Keratinocyte (primary cell): ENCODE data around the gene RRP9. TPM values are rescaled to one million over a fixed set of nuclear protein-coding genes. Genes with fewer than 3 reads are reported as not detected.

Experiments used
- DNase-seq: peaks from one replicate; pipeline ENCODE4 v3.0.0-alpha.2; 2011; ENCODE audit warnings: low read depth, missing footprints, low spot score
- FAIRE-seq: peaks from 2 replicates; lab custom pipeline; 2011; peaks lifted over from hg19 to GRCh38; lab: Jason Lieb, UNC
- H2AFZ ChIP-seq: 2 replicates; pipeline ENCODE4 v1.6.0; 2012; ENCODE audit warnings: low read length, control low read depth, inconsistent platforms; ENCODE audit not compliant: control insufficient read depth
- H3K27ac ChIP-seq: 2 replicates; pipeline ENCODE4 v1.5.1; 2011; ENCODE audit warnings: low read length; ENCODE audit not compliant: control insufficient read depth, insufficient read depth
- H3K27me3 ChIP-seq: 3 replicates; pipeline ENCODE4 v1.6.0; 2011; ENCODE audit warnings: low read length; ENCODE audit not compliant: control insufficient read depth, insufficient read depth; ENCODE audit errors: extremely low read depth
- H3K36me3 ChIP-seq, 2 experiments: 2 replicates in 1 of 2; 3 replicates in 1 of 2; pipeline ENCODE4 v1.5.1; 2011; ENCODE audit warnings: low read length in 2 of 2, mild to moderate bottlenecking in 1 of 2; ENCODE audit not compliant: control insufficient read depth in 2 of 2, insufficient read depth in 2 of 2; ENCODE audit errors: extremely low read depth in 1 of 2
- H3K4me1 ChIP-seq: 3 replicates; pipeline ENCODE4 v1.5.1; 2011; ENCODE audit warnings: low read length; ENCODE audit not compliant: control insufficient read depth, insufficient read depth; ENCODE audit errors: extremely low read depth
- H3K4me2 ChIP-seq: 3 replicates; pipeline ENCODE4 v1.6.0; 2011; ENCODE audit warnings: low read depth, low read length; ENCODE audit not compliant: control insufficient read depth, insufficient read depth; ENCODE audit errors: extremely low read depth
- H3K4me3 ChIP-seq, 3 experiments: fragments of 200-600 bp in 1 of 3; sonication (generic) in 1 of 3; 2 replicates in 2 of 3; 3 replicates in 1 of 3; pipeline ENCODE4 v1.5.1; 2011 to 2016; ENCODE audit warnings: low read length in 3 of 3, mild to moderate bottlenecking in 3 of 3, control low read depth in 2 of 3, inconsistent platforms in 1 of 3, low read depth in 1 of 3, mixed read lengths in 1 of 3, mixed run types in 1 of 3, moderate library complexity in 1 of 3; ENCODE audit not compliant: control insufficient read depth in 2 of 3, insufficient read depth in 2 of 3; ENCODE audit errors: extremely low read depth in 1 of 3
- H3K79me2 ChIP-seq: 2 replicates; pipeline ENCODE4 v1.6.0; 2012; ENCODE audit warnings: low read length; ENCODE audit not compliant: control insufficient read depth, insufficient read depth
- H3K9ac ChIP-seq: 3 replicates; pipeline ENCODE4 v1.6.0; 2011; ENCODE audit warnings: low read length; ENCODE audit not compliant: control insufficient read depth, insufficient read depth; ENCODE audit errors: extremely low read depth
- H3K9me1 ChIP-seq: 3 replicates; pipeline ENCODE4 v1.6.0; 2011; ENCODE audit warnings: low read length; ENCODE audit not compliant: control insufficient read depth, insufficient read depth; ENCODE audit errors: extremely low read depth
- H3K9me3 ChIP-seq: 2 replicates; pipeline ENCODE4 v1.5.1; 2012; ENCODE audit warnings: low read depth, low read length; ENCODE audit not compliant: control insufficient read depth
- H4K20me1 ChIP-seq: 3 replicates; pipeline ENCODE4 v1.6.0; 2011; ENCODE audit warnings: low read length; ENCODE audit not compliant: control insufficient read depth, insufficient read depth; ENCODE audit errors: extremely low read depth
- CTCF ChIP-seq, 3 experiments: IDR thresholded peaks in 1 of 3; conservative IDR thresholded peaks in 1 of 3; optimal IDR thresholded peaks in 1 of 3; 2 replicates in 2 of 3; 3 replicates in 1 of 3; pipeline versions ENCODE3 to v1.5.1; 2011; ENCODE audit warnings: low read length in 3 of 3, mild to moderate bottlenecking in 3 of 3, moderate library complexity in 2 of 3, control low read depth in 1 of 3, inconsistent platforms in 1 of 3; ENCODE audit not compliant: insufficient read depth in 2 of 3; ENCODE audit errors: extremely low read depth in 1 of 3
- EZH2 ChIP-seq: IDR thresholded peaks from one replicate; pipeline ENCODE4 v1.6.1; 2012; ENCODE audit warnings: inconsistent platforms, mild to moderate bottlenecking, low read length, moderate library complexity
- dilution Hi-C: fragments of 300-500 bp; cut with MboI; formaldehyde crosslinking; loops from one replicate; pipeline ENCODE4 v1.7.0; 2020; ENCODE audit warnings: low sequenced_read_pairs; ENCODE audit not compliant: extremely low pct_ligation_motif_present
- polyA plus RNA-seq, 5 experiments: library from polyadenylated mRNA; depleted of rRNA in 3 of 5; stranded (reverse) in 3 of 5; stranded (forward) in 1 of 5; unstranded in 1 of 5; fragments of >200 nt; gene quantifications; 1 replicate in 1 of 5; 2 replicates in 3 of 5; 3 replicates in 1 of 5; pipeline versions ENCODE4 v1.2.1 to v1.2.3, GENCODE V29; 2011 to 2012; ENCODE audit warnings: missing spikeins in 2 of 5, low read depth in 1 of 5, low replicate concordance in 1 of 5

RRP9 gene
- polyA plus RNA-seq, 1 donor (not counting 4 experiments of a cell fraction or from before 2014, with no cell fraction given): 21.8 TPM

GRCh38 chr3:51963951-51964451, 22.3 kb upstream of the RRP9 start:
- no peak for FAIRE-seq
- H3K27ac ChIP-seq: no peak overlapping the region
- no peaks in the 10 kb centered on the region for H3K79me2 ChIP-seq
- dilution Hi-C loops: no loop called here
- peaks cover 0 to 19% of the 10 kb centered on the region in 2 experiments for H3K36me3 ChIP-seq
- no peaks in the 10 kb centered on the region for H3K9me1 ChIP-seq
- H3K4me3 ChIP-seq: no peak overlapping the region
- no peak for DNase-seq
- H3K4me2 ChIP-seq: no peak overlapping the region
- TF ChIP-seq CTCF (optimal IDR thresholded peaks at IDR 0.05 in 1 of 3, IDR thresholded peaks at IDR 0.05 in 1 of 3, conservative IDR thresholded peaks at IDR 0.05 in 1 of 3; ENCODE audit: extremely low read depth in 1 of 3, insufficient read depth in 2 of 3, low read length in 3 of 3) (no peak), EZH2 (no peak)
- H3K4me1 ChIP-seq: peaks cover 4% of the 10 kb centered on the region
- no peaks in the 10 kb centered on the region for H4K20me1 ChIP-seq
- no peaks in the 10 kb centered on the region for H3K9me3 ChIP-seq
- H2AFZ ChIP-seq: no peak overlapping the region
- no peaks in the 10 kb centered on the region for H3K27me3 ChIP-seq
- H3K9ac ChIP-seq: no peak overlapping the region

GRCh38 chr3:51962854-51963530, 21.3 kb upstream of the RRP9 start:
- no peaks in the 10 kb centered on the region for H3K27me3 ChIP-seq
- FAIRE-seq: no peak
- dilution Hi-C loops: no loop called here
- H4K20me1 ChIP-seq: no peaks in the 10 kb centered on the region
- no peak overlapping the region for H3K4me2 ChIP-seq
- H3K27ac ChIP-seq: no peak overlapping the region
- H3K9ac ChIP-seq: no peak overlapping the region
- peaks cover 0 to 25% of the 10 kb centered on the region in 2 experiments for H3K36me3 ChIP-seq
- H3K4me3 ChIP-seq: no peak overlapping the region
- no peak overlapping the region for H2AFZ ChIP-seq
- no peaks in the 10 kb centered on the region for H3K9me1 ChIP-seq
- TF ChIP-seq CTCF (optimal IDR thresholded peaks at IDR 0.05 in 1 of 3, IDR thresholded peaks at IDR 0.05 in 1 of 3, conservative IDR thresholded peaks at IDR 0.05 in 1 of 3; ENCODE audit: extremely low read depth in 1 of 3, insufficient read depth in 2 of 3, low read length in 3 of 3) (no peak), EZH2 (no peak)
- H3K9me3 ChIP-seq: no peaks in the 10 kb centered on the region
- DNase-seq: no peak
- H3K79me2 ChIP-seq: no peaks in the 10 kb centered on the region
- H3K4me1 ChIP-seq: peaks cover 2% of the 10 kb centered on the region
